Kidney (tissue), 14 donors: ENCODE results near the gene CEP112. TPM values are rescaled to one million over a fixed set of nuclear protein-coding genes. Genes with fewer than 3 reads are reported as not detected.

Experiments used
- DNase-seq, 5 donors: peaks; one replicate each; pipeline ENCODE4 v3.0.0-alpha.2; 2013 to 2020
- FAIRE-seq: peaks from 2 replicates; lab custom pipeline; 2012; peaks lifted over from hg19 to GRCh38; lab: Jason Lieb, UNC
- H3K27ac ChIP-seq, 2 donors: one replicate each; pipeline ENCODE4 v1.7.0; 2013; ENCODE audit warnings: low read depth in 2 of 2, low read length in 2 of 2, inconsistent platforms in 1 of 2
- H3K27me3 ChIP-seq: one replicate; pipeline ENCODE4 v1.7.1; 2013; ENCODE audit warnings: low read length, inconsistent platforms; ENCODE audit not compliant: control insufficient read depth, insufficient read depth
- H3K36me3 ChIP-seq, 3 donors: one replicate each; pipeline versions ENCODE4 v1.7.0 to v1.7.1; 2013; ENCODE audit warnings: low read length in 3 of 3, control low read depth in 1 of 3, inconsistent platforms in 1 of 3; ENCODE audit not compliant: insufficient read depth in 3 of 3, control insufficient read depth in 2 of 3
- H3K4me1 ChIP-seq, 3 donors: one replicate each; pipeline versions ENCODE4 v1.7.0 to v1.7.1; 2013; ENCODE audit warnings: low read length in 3 of 3, inconsistent platforms in 1 of 3, low read depth in 1 of 3; ENCODE audit not compliant: control insufficient read depth in 2 of 3, insufficient read depth in 2 of 3
- H3K4me3 ChIP-seq, 3 donors: one replicate each; pipeline versions ENCODE4 v1.7.0 to v1.8.1; 2013; ENCODE audit warnings: low read length in 3 of 3, control low read depth in 1 of 3, inconsistent platforms in 1 of 3
- H3K9ac ChIP-seq, 3 donors: one replicate each; pipeline versions ENCODE4 v1.7.0 to v1.7.1; 2013; ENCODE audit warnings: low read length in 3 of 3, control low read depth in 1 of 3, inconsistent platforms in 1 of 3
- H3K9me3 ChIP-seq, 3 donors: one replicate each; pipeline versions ENCODE4 v1.7.0 to v1.7.1; 2013; ENCODE audit warnings: low read length in 3 of 3, control low read depth in 1 of 3, inconsistent platforms in 1 of 3; ENCODE audit not compliant: control insufficient read depth in 2 of 3, insufficient read depth in 1 of 3
- CTCF ChIP-seq: IDR thresholded peaks from 3 replicates; pipeline ENCODE4 v1.5.1; 2012; ENCODE audit warnings: mild to moderate bottlenecking, moderate library complexity, borderline replicate concordance; ENCODE audit not compliant: insufficient read depth; ENCODE audit errors: extremely low read depth
- intact Hi-C: fragments of 100-400 bp; cut with DNase I; formaldehyde crosslinking; loops from one replicate; pipeline ENCODE4 v1.11.1; 2022
- polyA plus RNA-seq: library from polyadenylated mRNA; stranded (reverse); fragments of 350-450 nt; fragmentation: Illumina TruSeq; extraction: RNeasy Lipid Tissue Mini Kit (QIAGEN cat#74804); gene quantifications from one replicate; pipeline ENCODE4 v1.2.3, GENCODE V29; 2014; ENCODE audit warnings: low read depth, low replicate concordance; ENCODE audit not compliant: insufficient read depth
- total RNA-seq: library from RNA; stranded (reverse); fragmentation: NEBNext Ultra II Directional; extraction: Animal tissue kit (Norgen Biotek cat#: 25700); gene quantifications from one replicate; pipeline ENCODE4 v1.2.1, GENCODE V29; 2021
- donor health status: control.
- donor health status: control.
- donor health status: control.
- donor health status: control.
- donor health status: control.
- donor health status: DM: yes; HTN: yes; CAD: no.
- donor health status: Normal renal cell carcinoma (clear cell type).

Gene CEP112
- total and polyA plus RNA-seq, 2 donors from 2014 or later, result 17.0 to 27.4 TPM

- FAIRE-seq, result no peak
- no peaks in the 10 kb centered on the region for H3K9me3 ChIP-seq
- H3K4me3 ChIP-seq, result no peak overlapping the region
- TF ChIP-seq CTCF, result no peak
- no peak overlapping the region for H3K27ac ChIP-seq
- H3K27me3 ChIP-seq, result no peaks in the 10 kb centered on the region
- H3K9ac ChIP-seq, result no peak overlapping the region
- intact Hi-C loops, result no loop called here
- no peak for DNase-seq
- H3K4me1 ChIP-seq, result no peaks in the 10 kb centered on the region
- H3K36me3 ChIP-seq, result no peaks in the 10 kb centered on the region
Measured at GRCh38 chr17:66037221-66037620, 154.7 kb downstream of the CEP112 start.

GRCh38 chr17:66032082-66032712 is 159.7 kb downstream of the CEP112 start:
- FAIRE-seq (no peak), DNase-seq (no peak)
- no peak overlapping the region for H3K9ac ChIP-seq
- TF ChIP-seq CTCF, result no peak
- H3K4me1 ChIP-seq, result no peaks in the 10 kb centered on the region
- H3K4me3 ChIP-seq, result no peak overlapping the region
- no peaks in the 10 kb centered on the region for H3K27me3 ChIP-seq
- intact Hi-C loops, result no loop called here
- H3K36me3 ChIP-seq, result no peaks in the 10 kb centered on the region
- H3K27ac ChIP-seq, result no peak overlapping the region
- no peaks in the 10 kb centered on the region for H3K9me3 ChIP-seq

GRCh38 chr17:66025551-66025950 is 166.4 kb downstream of the CEP112 start:
- no peak overlapping the region for H3K27ac ChIP-seq
- peaks cover 6 to 22% (median 7%) of the 10 kb centered on the region in 3 donors for H3K9me3 ChIP-seq
- H3K27me3 ChIP-seq, result no peaks in the 10 kb centered on the region
- no peak overlapping the region for H3K4me3 ChIP-seq
- intact Hi-C loops, result no loop called here
- TF ChIP-seq CTCF, result no peak
- no peaks in the 10 kb centered on the region for H3K36me3 ChIP-seq
- no peak for DNase-seq
- FAIRE-seq, result no peak
- H3K4me1 ChIP-seq, result no peaks in the 10 kb centered on the region
- no peak overlapping the region for H3K9ac ChIP-seq

- no peak overlapping the region for H3K9ac ChIP-seq
- H3K27me3 ChIP-seq, result no peaks in the 10 kb centered on the region
- no peaks in the 10 kb centered on the region for H3K4me1 ChIP-seq
- TF ChIP-seq CTCF, result no peak
- no peak overlapping the region for H3K4me3 ChIP-seq
- FAIRE-seq, result no peak
- peaks cover 6 to 22% (median 7%) of the 10 kb centered on the region in 3 donors for H3K9me3 ChIP-seq
- no peak overlapping the region for H3K27ac ChIP-seq
- no peaks in the 10 kb centered on the region for H3K36me3 ChIP-seq
- no peak for DNase-seq
- intact Hi-C loops, result no loop called here
Measured at GRCh38 chr17:66021757-66022156, 170.2 kb downstream of the CEP112 start.
